GM20000 (cell line): ENCODE results near the gene MID1.

Source experiments
- DNase-seq: peaks from one replicate; pipeline ENCODE4 v3.0.0; 2012; ENCODE audit warnings: low spot score
- TF ChIP-seq, protein P1 (sequence below): IDR thresholded peaks from 2 replicates; pipeline ENCODE4 v1.5.1; 2012; ENCODE audit warnings: mild to moderate bottlenecking, control low read depth; ENCODE audit errors: extremely low read depth, missing control alignments

The MID1 gene

DNA sequence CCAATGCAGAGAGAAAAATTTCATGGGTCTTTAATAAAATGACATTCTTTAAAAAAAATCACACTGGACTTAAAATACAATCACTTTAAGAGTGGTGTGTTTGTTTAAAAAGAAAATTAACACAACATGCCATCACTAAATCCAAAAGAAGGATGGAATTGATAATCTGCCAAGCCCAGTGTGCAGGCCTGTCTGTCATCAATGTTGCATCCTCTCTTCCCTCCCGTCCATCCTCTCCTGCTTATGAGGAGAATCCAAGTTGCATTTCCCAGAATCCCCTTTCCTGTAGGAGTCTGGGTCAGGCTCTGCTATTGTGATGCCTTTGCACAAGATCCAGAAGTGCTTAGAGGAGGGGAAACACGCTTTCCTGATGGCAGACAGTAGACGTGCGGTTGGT lies 169.4 kb downstream of the MID1 start:
- DNase-seq, result no peak
- TF ChIP-seq, protein P1, sequence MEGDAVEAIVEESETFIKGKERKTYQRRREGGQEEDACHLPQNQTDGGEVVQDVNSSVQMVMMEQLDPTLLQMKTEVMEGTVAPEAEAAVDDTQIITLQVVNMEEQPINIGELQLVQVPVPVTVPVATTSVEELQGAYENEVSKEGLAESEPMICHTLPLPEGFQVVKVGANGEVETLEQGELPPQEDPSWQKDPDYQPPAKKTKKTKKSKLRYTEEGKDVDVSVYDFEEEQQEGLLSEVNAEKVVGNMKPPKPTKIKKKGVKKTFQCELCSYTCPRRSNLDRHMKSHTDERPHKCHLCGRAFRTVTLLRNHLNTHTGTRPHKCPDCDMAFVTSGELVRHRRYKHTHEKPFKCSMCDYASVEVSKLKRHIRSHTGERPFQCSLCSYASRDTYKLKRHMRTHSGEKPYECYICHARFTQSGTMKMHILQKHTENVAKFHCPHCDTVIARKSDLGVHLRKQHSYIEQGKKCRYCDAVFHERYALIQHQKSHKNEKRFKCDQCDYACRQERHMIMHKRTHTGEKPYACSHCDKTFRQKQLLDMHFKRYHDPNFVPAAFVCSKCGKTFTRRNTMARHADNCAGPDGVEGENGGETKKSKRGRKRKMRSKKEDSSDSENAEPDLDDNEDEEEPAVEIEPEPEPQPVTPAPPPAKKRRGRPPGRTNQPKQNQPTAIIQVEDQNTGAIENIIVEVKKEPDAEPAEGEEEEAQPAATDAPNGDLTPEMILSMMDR, result no peak

DNA sequence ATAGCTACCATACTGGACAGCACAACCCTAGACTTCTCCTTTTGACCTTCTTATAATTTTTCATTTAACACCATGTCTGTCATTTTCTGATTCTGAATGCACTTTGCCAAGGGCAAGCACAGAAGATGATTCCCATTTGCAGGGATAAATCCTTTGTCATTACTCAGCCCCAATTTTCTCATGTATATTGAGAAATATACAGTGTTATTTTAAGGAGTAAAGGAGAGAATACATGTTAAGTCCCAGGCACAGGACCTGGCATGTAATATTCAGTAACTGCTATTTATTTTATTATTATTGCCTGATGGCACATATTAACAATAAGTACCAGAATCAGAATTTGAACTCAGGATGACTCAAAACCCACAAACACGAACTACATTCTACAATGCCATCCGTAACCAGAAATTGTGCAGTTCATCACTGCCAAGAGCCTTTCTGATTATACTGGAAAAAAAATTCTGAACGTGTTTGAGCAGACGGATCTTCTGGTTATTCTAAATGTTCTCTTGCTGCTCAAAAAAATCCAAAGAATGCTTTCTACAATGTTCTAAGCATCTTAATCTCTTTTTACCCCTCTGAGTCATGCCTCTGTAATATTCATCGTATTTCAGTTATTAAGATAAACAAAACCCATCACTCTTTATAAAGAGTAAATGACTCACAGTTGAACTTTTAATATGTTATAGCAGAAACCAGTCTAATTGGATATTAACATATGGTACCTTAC lies 170.0 kb downstream of the MID1 start:
- TF ChIP-seq, protein P1, result no peak
- no peak for DNase-seq

DNA sequence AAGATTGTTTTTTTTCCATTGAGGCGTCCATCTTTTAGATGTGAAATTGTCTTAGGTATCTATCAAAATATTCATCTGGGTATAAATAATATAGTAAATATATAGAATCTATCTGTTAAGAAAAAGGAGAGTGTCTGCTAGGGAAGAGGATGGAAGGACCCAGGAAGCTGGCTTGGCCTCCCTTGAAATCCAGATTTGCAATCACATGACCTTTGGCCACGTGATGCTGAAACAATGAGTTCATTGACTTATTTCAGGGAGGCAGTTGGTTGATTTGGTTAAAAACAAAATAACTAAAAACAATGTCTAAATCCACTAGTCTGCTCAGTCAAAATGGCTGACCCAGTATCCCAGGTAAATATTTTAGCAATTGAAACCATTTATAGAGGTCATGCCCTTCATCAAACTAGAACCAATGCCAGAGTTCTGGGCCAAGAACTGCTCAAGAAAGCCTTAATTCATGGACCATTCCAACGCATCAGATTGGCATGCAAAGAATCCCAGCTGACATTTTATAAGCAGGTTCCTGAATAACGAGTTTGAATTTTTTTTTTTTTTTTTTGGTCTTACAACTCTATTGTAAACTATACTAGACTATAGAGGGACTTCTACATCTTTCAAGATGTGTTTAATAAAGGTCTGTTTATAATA lies 172.7 kb downstream of the MID1 start:
- TF ChIP-seq, protein P1, result no peak
- no peak for DNase-seq

DNA sequence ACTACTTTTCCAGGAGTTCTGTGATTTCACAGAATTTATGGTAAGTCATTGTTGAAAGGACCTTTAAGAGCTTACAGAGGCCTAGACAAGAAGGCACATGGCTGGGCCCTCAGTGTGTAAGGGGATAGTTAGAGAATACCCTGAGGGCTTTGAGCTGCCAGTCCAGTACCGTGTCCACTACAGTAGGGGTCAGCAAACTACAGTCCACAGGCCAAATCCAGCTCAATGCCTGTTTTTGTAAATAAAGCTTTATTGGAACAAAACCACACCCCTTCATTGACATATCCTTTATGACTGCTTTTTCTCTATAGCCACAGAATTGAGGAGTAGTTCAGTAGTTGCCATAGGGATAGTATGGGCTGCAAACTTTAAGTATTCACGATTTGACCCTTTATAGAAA lies 176.2 kb downstream of the MID1 start:
- TF ChIP-seq, protein P1, result no peak
- no peak for DNase-seq

DNA sequence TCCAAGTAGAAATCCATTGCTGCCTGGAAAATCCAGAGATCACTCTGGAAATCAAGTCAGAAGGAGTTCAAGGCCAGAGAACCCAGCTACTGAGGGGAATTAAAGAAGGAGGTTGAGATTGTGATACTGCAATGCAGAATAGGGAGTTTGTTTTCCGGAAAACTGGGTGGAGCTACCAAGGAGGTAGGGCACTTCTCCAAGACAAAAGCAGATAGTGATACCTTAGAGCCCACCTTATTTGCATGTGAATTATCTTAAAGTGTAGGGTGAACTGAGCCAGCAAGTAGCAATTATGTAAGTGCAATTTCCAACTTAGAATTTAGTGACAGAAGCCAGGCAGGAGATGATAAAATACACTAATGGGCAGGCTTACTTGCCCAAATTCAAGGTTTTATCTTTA lies 178.9 kb downstream of the MID1 start:
- TF ChIP-seq, protein P1, result no peak
- DNase-seq, result no peak

DNA sequence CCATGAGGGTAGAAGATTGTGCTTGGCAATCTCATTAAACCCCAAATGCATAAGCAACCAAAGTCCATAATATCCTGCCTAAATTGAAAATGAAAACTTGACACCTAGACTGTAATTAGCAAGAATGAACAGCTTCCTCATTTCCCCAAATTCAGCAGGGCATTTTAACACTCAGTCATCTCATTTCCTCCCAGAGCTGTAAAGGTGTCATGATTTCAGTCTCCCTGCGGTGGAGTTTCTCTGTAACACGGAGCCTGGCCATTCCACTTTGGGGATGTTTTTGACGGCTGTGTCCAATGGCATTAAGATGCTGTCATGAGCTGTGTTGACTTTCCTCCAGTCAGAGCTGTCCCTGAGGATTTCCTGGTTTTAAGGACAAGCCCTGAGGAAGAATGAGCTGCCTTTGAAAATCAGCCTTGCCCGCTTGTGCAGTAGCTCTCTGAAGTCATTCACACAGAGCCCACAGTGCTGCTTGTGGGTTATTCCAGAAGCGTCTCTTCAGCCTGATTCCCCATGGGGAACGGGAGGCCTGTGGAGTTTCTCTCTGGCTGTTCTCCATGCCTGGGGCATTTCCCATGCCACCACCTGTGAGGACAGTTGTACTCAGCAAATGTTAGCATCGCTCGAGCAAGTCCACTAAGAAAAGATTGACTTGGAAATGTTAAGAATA lies 187.0 kb downstream of the MID1 start:
- TF ChIP-seq, protein P1, result no peak
- DNase-seq, result no peak

DNA sequence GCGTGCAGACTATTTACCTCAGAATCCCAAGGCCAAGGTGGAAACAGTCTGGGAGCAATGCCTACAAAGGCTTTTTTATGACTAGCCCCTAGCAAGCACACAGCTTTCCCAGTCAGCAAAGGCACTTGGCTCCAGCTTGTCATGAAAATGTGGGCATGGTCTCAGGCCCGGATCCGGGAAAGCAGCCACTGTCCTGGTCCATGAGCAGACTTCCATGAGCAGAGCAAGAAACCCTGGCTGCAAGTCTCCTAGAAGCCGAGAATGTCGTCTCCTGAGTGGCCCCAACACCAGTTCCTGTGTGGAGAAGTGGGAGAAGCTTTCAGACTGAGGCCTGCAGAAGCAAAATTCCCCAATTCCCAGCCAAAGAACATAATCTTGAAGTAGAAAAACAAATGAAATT lies 190.5 kb downstream of the MID1 start:
- TF ChIP-seq, protein P1, result no peak
- DNase-seq, result no peak
